Occipital lobe (tissue), 2 donors: Measurements from ENCODE around the gene PRORP. TPM values are rescaled to one million over a fixed set of nuclear protein-coding genes. Genes with fewer than 3 reads are reported as not detected.
"Not testable (repeated sequence)": the region's sequence is repeated elsewhere in the genome, so short reads cannot be mapped to it uniquely, and the experiment has no call there.

Source experiments
- DNase-seq: peaks from one replicate; lab custom pipeline; 2025; lab: John Stamatoyannopoulos, UW
- total RNA-seq: library from RNA; depleted of rRNA; stranded (reverse); fragments of >200 nt; gene quantifications from one replicate; pipeline ENCODE4 v1.2.3, GENCODE V29; 2014

Gene PRORP
- total RNA-seq, 1 donor from 2014 or later, result 21.7 TPM

- DNase-seq, result no peak
Measured at GRCh38 chr14:35138585-35138984, 16.2 kb downstream of the PRORP start.

- DNase-seq, result no peak
Measured at GRCh38 chr14:35140718-35141581, 18.6 kb downstream of the PRORP start.

- no peak for DNase-seq
Measured at GRCh38 chr14:35144029-35144428, 21.7 kb downstream of the PRORP start.

DNA sequence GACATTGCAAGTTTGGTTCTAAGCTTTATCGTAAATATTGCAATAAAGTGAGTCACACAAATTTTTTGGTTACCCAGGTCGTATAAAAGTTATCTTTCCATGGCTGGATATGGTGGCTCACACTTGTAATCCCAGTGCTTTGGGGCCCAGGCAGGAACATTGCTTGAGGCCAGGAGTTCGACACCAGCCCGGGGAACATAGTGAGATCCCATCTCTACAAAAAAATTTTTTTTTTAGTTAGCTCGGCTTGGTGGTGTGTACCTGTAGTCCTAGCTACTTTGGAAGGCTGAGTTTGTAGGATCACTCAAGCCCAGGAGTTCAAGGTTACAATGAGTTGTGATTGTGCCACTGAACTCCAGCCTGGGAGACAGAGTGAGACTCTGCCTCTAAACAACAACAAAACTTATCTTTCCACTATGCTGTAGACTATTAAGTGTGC is 24.4 kb downstream of the PRORP start:
- DNase-seq, result no peak

DNA sequence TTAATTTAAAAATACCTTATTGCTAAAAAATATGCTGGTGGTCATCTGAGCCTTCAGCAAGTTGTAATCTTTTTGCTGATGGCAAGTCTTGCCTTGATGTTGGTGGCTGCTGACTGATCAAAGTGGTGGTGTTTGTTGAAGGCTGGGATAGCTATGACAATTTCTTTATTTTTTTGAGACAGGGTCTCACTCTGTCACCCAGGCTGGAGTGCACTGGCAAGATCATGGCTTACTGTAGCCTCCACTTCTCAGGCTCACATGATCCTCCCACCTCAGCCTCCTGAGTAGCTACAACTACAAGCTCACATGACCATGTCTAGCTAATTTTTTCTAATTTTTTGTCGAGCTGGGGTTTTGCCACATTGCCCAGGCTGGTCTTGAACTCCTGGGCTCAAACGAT is 24.8 kb downstream of the PRORP start:
- no peak for DNase-seq

DNA sequence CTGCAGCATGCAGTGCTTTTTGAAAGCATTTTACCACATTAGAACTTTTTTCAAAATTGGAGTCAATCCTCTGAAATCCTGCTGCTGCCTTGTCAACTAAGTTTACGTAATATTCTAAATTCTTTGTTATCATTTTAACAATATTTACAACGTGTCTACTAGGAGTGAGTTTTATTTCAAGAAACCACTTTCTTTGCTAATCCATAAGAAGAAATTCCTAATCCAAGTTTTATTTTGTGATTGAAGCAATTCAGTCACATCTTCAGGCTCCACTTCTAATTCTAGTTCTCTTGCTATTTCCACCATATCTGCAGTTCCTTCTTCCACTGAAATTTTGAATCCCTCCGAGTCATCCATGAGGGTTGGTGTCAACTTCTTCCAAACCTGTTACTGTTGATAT is 25.4 kb downstream of the PRORP start:
- no peak for DNase-seq

DNA sequence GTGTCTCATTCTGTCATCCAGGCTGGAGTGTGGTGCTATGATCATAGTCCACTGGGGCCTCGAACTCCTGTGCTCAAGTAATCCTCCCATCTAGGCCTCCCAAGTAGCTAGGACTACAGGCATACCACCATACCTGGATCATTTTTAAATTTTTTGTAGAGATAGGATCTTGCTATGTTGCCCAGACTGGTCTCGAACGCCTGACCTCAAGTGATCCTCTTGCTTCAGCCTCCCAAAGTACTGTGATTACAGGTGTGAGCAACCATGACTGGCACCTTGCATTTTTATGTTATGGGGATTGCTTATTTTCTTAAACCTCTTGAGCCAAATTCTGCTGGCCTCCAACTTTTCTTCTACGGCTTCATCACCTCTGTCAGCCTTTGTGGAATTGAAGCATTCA is 26.9 kb downstream of the PRORP start:
- DNase-seq, result no peak

GRCh38 chr14:35152531-35152930 is 30.2 kb downstream of the PRORP start:
- not testable (repeated sequence) for DNase-seq

GRCh38 chr14:35154016-35154415 is 31.7 kb downstream of the PRORP start:
- no peak for DNase-seq

GRCh38 chr14:35155962-35156361 is 33.6 kb downstream of the PRORP start:
- no peak for DNase-seq

DNA sequence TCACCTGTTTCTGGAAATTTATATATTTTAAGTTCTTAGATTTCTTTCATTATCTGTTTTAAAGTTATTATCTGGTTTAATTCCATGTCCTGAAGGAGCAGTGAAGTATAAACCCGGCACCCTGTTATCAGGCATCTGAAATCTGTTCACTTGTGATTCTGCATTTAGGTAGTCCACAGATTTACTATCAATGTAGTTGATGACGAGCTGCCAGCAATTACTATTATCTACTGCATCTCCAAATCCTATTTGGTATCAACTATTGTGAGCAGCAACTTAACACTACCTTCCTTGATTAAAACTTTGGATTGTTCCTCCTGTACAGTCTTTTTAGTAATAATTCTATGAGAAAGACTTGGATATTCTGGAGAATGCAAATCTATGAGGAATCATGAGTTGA is 36.1 kb downstream of the PRORP start:
- no peak for DNase-seq

- DNase-seq, result no peak
Measured at GRCh38 chr14:35158951-35159653, 36.8 kb downstream of the PRORP start.

- no peak for DNase-seq
Measured at GRCh38 chr14:35159742-35160409, 37.5 kb downstream of the PRORP start.

DNA sequence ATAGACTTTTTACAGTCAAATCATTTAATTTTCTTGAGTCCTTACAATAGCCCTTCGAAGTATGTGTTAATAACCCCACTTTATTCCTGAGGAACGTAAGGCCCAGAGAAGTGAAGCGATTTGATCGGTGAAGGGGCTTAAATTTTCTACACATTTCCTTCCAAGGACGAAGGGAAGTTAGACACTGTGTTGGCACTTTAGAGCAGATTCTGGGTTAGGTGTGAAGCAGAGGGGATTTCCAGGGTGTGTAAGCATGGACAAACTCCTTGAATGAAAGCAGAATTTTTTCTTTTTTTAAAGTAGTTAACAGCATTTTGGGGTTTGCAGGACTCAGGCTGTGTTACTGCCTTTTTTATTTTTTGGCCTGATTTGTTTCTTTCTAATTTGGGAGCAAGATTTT is 38.9 kb downstream of the PRORP start:
- no peak for DNase-seq

GRCh38 chr14:35163384-35163783 is 41.0 kb downstream of the PRORP start:
- no peak for DNase-seq

DNA sequence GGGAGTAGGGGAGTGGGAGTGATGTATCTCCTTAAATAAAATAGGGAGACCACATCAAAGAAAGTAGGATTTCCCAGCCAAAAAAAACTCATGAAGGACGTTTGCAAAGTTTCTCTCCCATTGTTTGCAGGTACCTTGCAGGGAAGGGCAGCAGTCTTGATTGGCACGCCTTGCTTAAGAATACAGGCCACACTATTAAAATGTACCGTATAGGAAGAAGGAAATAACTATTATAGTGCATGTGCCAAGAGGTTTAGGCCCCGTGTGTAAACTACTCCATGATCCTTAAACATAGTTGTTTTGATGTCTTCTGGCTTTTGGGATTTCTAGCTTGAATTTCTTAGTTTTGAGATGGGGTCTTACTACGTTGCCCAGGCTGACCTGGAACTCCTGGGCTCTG is 42.5 kb downstream of the PRORP start:
- DNase-seq, result no peak

- no peak for DNase-seq
Measured at GRCh38 chr14:35167496-35167895, 45.1 kb downstream of the PRORP start.

Other genes starting within 250 kb of the PRORP start
- 27.3 TPM for gene BAZ1A, start 247.2 kb upstream of the PRORP start, total RNA-seq
- 60.8 TPM for gene SRP54, start 139.6 kb upstream of the PRORP start, total RNA-seq
- gene FAM177A1, start 76.3 kb upstream of the PRORP start, total RNA-seq, result 54.0 TPM
- gene PPP2R3C, start 562 bp upstream of the PRORP start, total RNA-seq, result 64.7 TPM
- gene PSMA6, start 169.8 kb downstream of the PRORP start, total RNA-seq, result 175 TPM